CD14-positive monocyte (primary cell): ENCODE measurements around the gene TMEM63C. TPM values are rescaled to one million over a fixed set of nuclear protein-coding genes. Genes with fewer than 3 reads are reported as not detected.

ENCODE experiments used
- DNase-seq, 3 donors: peaks; one replicate each; pipeline ENCODE4 v3.0.0-alpha.2; 2011 to 2022
- H2AFZ ChIP-seq: 2 replicates; pipeline ENCODE4 v1.6.0; 2012; ENCODE audit warnings: mild to moderate bottlenecking, low read depth, low read length, inconsistent platforms; ENCODE audit not compliant: insufficient read depth, poor library complexity, severe bottlenecking
- H3K27ac ChIP-seq, 2 donors: 1 replicate in 1 of 2; 2 replicates in 1 of 2; pipeline ENCODE4 v1.5.1; 2012 to 2013; ENCODE audit warnings: low read length in 2 of 2, control low read depth in 1 of 2, inconsistent platforms in 1 of 2, low read depth in 1 of 2, mild to moderate bottlenecking in 1 of 2
- H3K27me3 ChIP-seq, 2 donors: one replicate each; pipeline versions ENCODE4 v1.6.0 to v1.6.1; 2011 to 2013; ENCODE audit warnings: low read length in 2 of 2; ENCODE audit not compliant: control insufficient read depth in 2 of 2, insufficient read depth in 2 of 2
- H3K36me3 ChIP-seq, 2 donors: replicated peaks in 1 of 2; 1 replicate in 1 of 2; 2 replicates in 1 of 2; pipeline versions ENCODE4 v1.5.1 to v1.6.1; 2012 to 2013; ENCODE audit warnings: low read length in 2 of 2, control low read depth in 1 of 2, inconsistent platforms in 1 of 2, mild to moderate bottlenecking in 1 of 2; ENCODE audit not compliant: insufficient read depth in 2 of 2, control insufficient read depth in 1 of 2
- H3K4me1 ChIP-seq, 2 donors: 1 replicate in 1 of 2; 2 replicates in 1 of 2; pipeline versions ENCODE4 v1.5.1 to v1.6.1; 2012 to 2013; ENCODE audit warnings: low read length in 2 of 2, control low read depth in 1 of 2, inconsistent platforms in 1 of 2, mild to moderate bottlenecking in 1 of 2, moderate library complexity in 1 of 2; ENCODE audit not compliant: insufficient read depth in 2 of 2, control insufficient read depth in 1 of 2
- H3K4me2 ChIP-seq: replicated peaks from 2 replicates; pipeline ENCODE3; 2012; ENCODE audit warnings: low read length, moderate library complexity, mild to moderate bottlenecking; ENCODE audit not compliant: poor library complexity, severe bottlenecking; ENCODE audit errors: extremely low read depth
- H3K4me3 ChIP-seq, 3 experiments: fragments of 200-600 bp in 1 of 3; sonication (generic) in 1 of 3; replicated peaks in 1 of 3; 1 replicate in 2 of 3; 2 replicates in 1 of 3; pipeline ENCODE4 v1.5.1; 2011 to 2013; ENCODE audit warnings: low read length in 3 of 3, mild to moderate bottlenecking in 3 of 3, control low read depth in 2 of 3, low read depth in 2 of 3, inconsistent platforms in 1 of 3, moderate library complexity in 1 of 3
- H3K79me2 ChIP-seq: 2 replicates; pipeline ENCODE4 v1.6.0; 2012; ENCODE audit warnings: mild to moderate bottlenecking, control low read depth, inconsistent platforms, low read length, moderate library complexity; ENCODE audit not compliant: insufficient read depth
- H3K9ac ChIP-seq: 2 replicates; pipeline ENCODE4 v1.6.0; 2017; ENCODE audit warnings: low read length, mild to moderate bottlenecking; ENCODE audit not compliant: insufficient read depth, poor library complexity, severe bottlenecking
- H3K9me3 ChIP-seq, 2 donors: replicated peaks in 1 of 2; 1 replicate in 1 of 2; 2 replicates in 1 of 2; pipeline versions ENCODE4 v1.5.1 to v1.6.1; 2012 to 2013; ENCODE audit warnings: low read length in 2 of 2, control low read depth in 1 of 2; ENCODE audit not compliant: control insufficient read depth in 1 of 2, insufficient read depth in 1 of 2
- H4K20me1 ChIP-seq: 2 replicates; pipeline ENCODE4 v1.6.0; 2012; ENCODE audit warnings: mild to moderate bottlenecking, low read length, control low read depth, moderate library complexity; ENCODE audit not compliant: insufficient read depth
- H3K27ac Mint-ChIP-seq, 7 donors: one replicate each; pipeline ENCODE4 v1.8.0; 2020; ENCODE audit warnings: mild to moderate bottlenecking in 7 of 7, mixed read lengths in 7 of 7, moderate library complexity in 6 of 7, inconsistent platforms in 2 of 7
- H3K27me3 Mint-ChIP-seq, 3 donors: one replicate each; pipeline ENCODE4 v1.8.0; 2021 to 2022; ENCODE audit warnings: low read depth in 3 of 3, mild to moderate bottlenecking in 3 of 3, mixed read lengths in 3 of 3, moderate library complexity in 3 of 3, inconsistent platforms in 1 of 3
- H3K36me3 Mint-ChIP-seq, 2 donors: one replicate each; pipeline ENCODE4 v1.8.0; 2020; ENCODE audit warnings: mixed read lengths in 2 of 2, inconsistent platforms in 1 of 2, mild to moderate bottlenecking in 1 of 2
- H3K4me1 Mint-ChIP-seq: one replicate; pipeline ENCODE4 v1.8.0; 2020; ENCODE audit warnings: mild to moderate bottlenecking, mixed read lengths
- H3K4me3 Mint-ChIP-seq, 2 donors: one replicate each; pipeline ENCODE4 v1.8.0; 2020; ENCODE audit warnings: mild to moderate bottlenecking in 2 of 2, mixed read lengths in 2 of 2, moderate library complexity in 1 of 2
- H3K9me3 Mint-ChIP-seq, 7 donors: one replicate each; pipeline ENCODE4 v1.8.0; 2020 to 2022; ENCODE audit warnings: mixed read lengths in 7 of 7, mild to moderate bottlenecking in 6 of 7, moderate library complexity in 6 of 7, inconsistent platforms in 2 of 7
- WGBS: methylation state at CpG from one replicate; pipeline ENCODE4 v1.1.5; 2013; ENCODE audit warnings: missing lambda C conversion rate; ENCODE audit not compliant: insufficient coverage; 5-methylcytosine and 5-hydroxymethylcytosine counted together
- intact Hi-C, 2 donors: fragments of 100-400 bp; cut with micrococcal nuclease; formaldehyde crosslinking; loops; one replicate each; pipeline versions ENCODE4 v1.15.0 to v1.15.1; 2023
- polyA plus RNA-seq, 3 donors: library from polyadenylated mRNA; depleted of rRNA in 1 of 3; unstranded in 2 of 3; stranded (reverse) in 1 of 3; fragments of 300-500 nt in 2 of 3; fragments of >200 nt in 1 of 3; fragmentation: Illumina TruSeq in 2 of 3; gene quantifications; 1 replicate in 2 of 3; 2 replicates in 1 of 3; pipeline ENCODE4 v1.2.3, GENCODE V29; 2012 to 2021
- TF ChIP-seq, protein P1 (sequence below): fragments of 200-600 bp; IDR thresholded peaks from one replicate; pipeline ENCODE4 v1.8.0; 2022; ENCODE audit warnings: antibody characterized with exemption, mild to moderate bottlenecking

Gene TMEM63C
- polyA plus RNA-seq, 3 donors = 0.78 to 4.4 TPM; not detected in 1

DNA sequence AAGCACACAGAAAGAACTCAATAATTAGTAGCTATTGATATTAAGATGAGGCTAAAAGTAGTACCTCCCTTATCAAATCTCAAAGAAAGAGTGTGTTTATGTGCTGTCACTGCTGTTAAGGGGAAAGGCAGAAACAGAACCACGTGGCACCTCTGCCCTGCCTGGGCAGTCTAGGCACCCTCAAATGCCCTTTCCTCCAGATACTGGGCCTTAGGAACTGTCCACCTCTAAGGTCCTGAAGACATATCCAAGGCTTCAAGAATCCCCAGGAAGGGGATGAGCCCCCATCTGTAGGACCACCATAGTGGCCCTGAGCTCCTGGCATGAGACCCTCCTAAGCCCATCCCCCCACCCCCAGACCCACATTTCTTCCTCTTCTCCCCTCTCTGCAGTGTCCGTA, 60.4 kb downstream of the TMEM63C start:
- Histone ChIP-seq H3K36me3 (no peaks in the 10 kb centered on the region), H3K79me2 (no peaks in the 10 kb centered on the region), H3K4me2 (no peak overlapping the region), H3K27me3 (no peaks in the 10 kb centered on the region), H4K20me1 (no peaks in the 10 kb centered on the region), H3K9ac (no peak overlapping the region), H2AFZ (no peak overlapping the region), H3K27ac (no peak overlapping the region), H3K4me1 (no peaks in the 10 kb centered on the region), H3K9me3 (no peaks in the 10 kb centered on the region), H3K4me3 (no peak overlapping the region)
- no peak for DNase-seq
- WGBS = no CpG with 5 or more reads among the region's 2 CpGs
- peaks cover 0 to 3% of the 10 kb centered on the region in 2 donors for H3K36me3 Mint-ChIP-seq
- intact Hi-C loops = no loop called here
- peaks cover 3% of the 10 kb centered on the region for H3K4me1 Mint-ChIP-seq
- H3K4me3 Mint-ChIP-seq = no peak overlapping the region
- TF ChIP-seq, protein P1, sequence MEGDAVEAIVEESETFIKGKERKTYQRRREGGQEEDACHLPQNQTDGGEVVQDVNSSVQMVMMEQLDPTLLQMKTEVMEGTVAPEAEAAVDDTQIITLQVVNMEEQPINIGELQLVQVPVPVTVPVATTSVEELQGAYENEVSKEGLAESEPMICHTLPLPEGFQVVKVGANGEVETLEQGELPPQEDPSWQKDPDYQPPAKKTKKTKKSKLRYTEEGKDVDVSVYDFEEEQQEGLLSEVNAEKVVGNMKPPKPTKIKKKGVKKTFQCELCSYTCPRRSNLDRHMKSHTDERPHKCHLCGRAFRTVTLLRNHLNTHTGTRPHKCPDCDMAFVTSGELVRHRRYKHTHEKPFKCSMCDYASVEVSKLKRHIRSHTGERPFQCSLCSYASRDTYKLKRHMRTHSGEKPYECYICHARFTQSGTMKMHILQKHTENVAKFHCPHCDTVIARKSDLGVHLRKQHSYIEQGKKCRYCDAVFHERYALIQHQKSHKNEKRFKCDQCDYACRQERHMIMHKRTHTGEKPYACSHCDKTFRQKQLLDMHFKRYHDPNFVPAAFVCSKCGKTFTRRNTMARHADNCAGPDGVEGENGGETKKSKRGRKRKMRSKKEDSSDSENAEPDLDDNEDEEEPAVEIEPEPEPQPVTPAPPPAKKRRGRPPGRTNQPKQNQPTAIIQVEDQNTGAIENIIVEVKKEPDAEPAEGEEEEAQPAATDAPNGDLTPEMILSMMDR = no peak
- H3K27ac Mint-ChIP-seq = peak overlapping the region in 1 of 7 donors; percentile 30
- no peaks in the 10 kb centered on the region for H3K9me3 Mint-ChIP-seq
- H3K27me3 Mint-ChIP-seq = peaks cover 0 to 1% (median 0%) of the 10 kb centered on the region in 3 donors

DNA sequence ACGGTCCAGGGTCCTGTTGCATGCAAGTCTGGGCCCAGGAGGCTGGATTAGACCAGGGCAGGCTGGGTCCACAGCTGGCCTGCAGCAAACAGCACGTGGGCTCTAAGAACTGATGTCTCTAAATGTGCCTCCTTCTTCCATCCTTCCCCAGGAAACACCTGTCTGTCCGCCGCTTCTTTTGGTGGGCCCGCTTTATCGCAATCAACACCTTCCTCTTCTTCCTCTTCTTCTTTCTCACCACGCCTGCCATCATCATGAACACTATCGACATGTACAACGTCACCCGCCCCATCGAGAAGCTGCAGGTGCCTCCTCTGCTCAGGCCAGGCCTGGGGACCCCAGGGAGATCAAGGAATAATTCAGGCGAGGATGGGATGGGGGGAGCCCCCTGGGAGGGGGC, 61.2 kb downstream of the TMEM63C start:
- Histone ChIP-seq H3K27me3 (no peaks in the 10 kb centered on the region), H3K9me3 (no peaks in the 10 kb centered on the region), H3K4me1 (no peaks in the 10 kb centered on the region), H3K4me2 (no peak overlapping the region), H3K36me3 (no peaks in the 10 kb centered on the region), H4K20me1 (no peaks in the 10 kb centered on the region), H3K79me2 (no peaks in the 10 kb centered on the region), H3K4me3 (no peak overlapping the region), H3K9ac (no peak overlapping the region), H2AFZ (no peak overlapping the region), H3K27ac (no peak overlapping the region)
- Mint-ChIP-seq H3K9me3 (no peaks in the 10 kb centered on the region), H3K27ac (no peak overlapping the region), H3K27me3 (peaks cover 0 to 1% (median 0%) of the 10 kb centered on the region in 3 donors), H3K4me3 (no peak overlapping the region), H3K36me3 (peaks cover 0 to 3% of the 10 kb centered on the region in 2 donors), H3K4me1 (peaks cover 3% of the 10 kb centered on the region)
- WGBS = 6% methylated on average over 6 of the region's 12 CpGs
- intact Hi-C loops = no loop called here
- TF ChIP-seq, protein P1 = no peak
- no peak for DNase-seq
